ENCODE results near the gene GPHA2. TPM values are rescaled to one million over a fixed set of nuclear protein-coding genes. Genes with fewer than 3 reads are reported as not detected.
A peak's percentile ranks its signal among the peaks of the same experiment; 100 is the strongest.

The GPHA2 gene
- total RNA-seq, 1 donor = not detected

GRCh38 chr11:64951529-64951928 lies 15.8 kb upstream of the GPHA2 start:
- Histone ChIP-seq H3K27me3 (ENCODE audit: insufficient read depth, low read length) (peaks cover 26% of the 10 kb centered on the region), H3K9me3 (ENCODE audit: low read depth, low read length) (no peaks in the 10 kb centered on the region), H2AFZ (ENCODE audit: low read length) (no peak overlapping the region), H3K4me1 (ENCODE audit: insufficient read depth, low read length) (no peaks in the 10 kb centered on the region), H3K36me3 (ENCODE audit: insufficient read depth, low read length) (no peaks in the 10 kb centered on the region), H3K27ac (ENCODE audit: low read depth, low read length) (no peak overlapping the region), H3K4me2 (ENCODE audit: insufficient read depth, low read length) (no peak overlapping the region), H3K79me2 (ENCODE audit: insufficient read depth, low read length) (no peaks in the 10 kb centered on the region), H4K20me1 (ENCODE audit: insufficient read depth, low read length) (no peaks in the 10 kb centered on the region), H3K4me3 (ENCODE audit: insufficient read depth, low read length) (no peak overlapping the region)
- no peak for DNase-seq (ENCODE audit: insufficient read length, low spot score, missing footprints)
- no peak for TF ChIP-seq CTCF (IDR thresholded peaks at IDR 0.05; ENCODE audit: extremely low read depth, low read depth, low read length)

GRCh38 chr11:64947208-64947814 lies 11.6 kb upstream of the GPHA2 start:
- Histone ChIP-seq H3K79me2 (ENCODE audit: insufficient read depth, low read length) (no peaks in the 10 kb centered on the region), H3K4me2 (ENCODE audit: insufficient read depth, low read length) (no peak overlapping the region), H3K9me3 (ENCODE audit: low read depth, low read length) (no peaks in the 10 kb centered on the region), H3K27ac (ENCODE audit: low read depth, low read length) (no peak overlapping the region), H2AFZ (ENCODE audit: low read length) (no peak overlapping the region), H3K4me3 (ENCODE audit: insufficient read depth, low read length) (no peak overlapping the region), H3K4me1 (ENCODE audit: insufficient read depth, low read length) (no peaks in the 10 kb centered on the region), H3K27me3 (ENCODE audit: insufficient read depth, low read length) (peaks cover 18% of the 10 kb centered on the region), H4K20me1 (ENCODE audit: insufficient read depth, low read length) (no peaks in the 10 kb centered on the region), H3K36me3 (ENCODE audit: insufficient read depth, low read length) (no peaks in the 10 kb centered on the region)
- no peak for TF ChIP-seq CTCF (IDR thresholded peaks at IDR 0.05; ENCODE audit: extremely low read depth, low read depth, low read length)
- peak; percentile 49 for DNase-seq (ENCODE audit: insufficient read length, low spot score, missing footprints)

- no peak for TF ChIP-seq CTCF (IDR thresholded peaks at IDR 0.05; ENCODE audit: extremely low read depth, low read depth, low read length)
- no peaks in the 10 kb centered on the region for H4K20me1 ChIP-seq (ENCODE audit: insufficient read depth, low read length)
- no peak for DNase-seq (ENCODE audit: insufficient read length, low spot score, missing footprints)
Observed at GRCh38 chr11:64936539-64936938, 846 bp upstream of the GPHA2 start.

GRCh38 chr11:64934682-64935358 lies 873 bp downstream of the GPHA2 start:
- Histone ChIP-seq H3K9me3 (ENCODE audit: low read depth, low read length) (no peaks in the 10 kb centered on the region), H3K4me2 (ENCODE audit: insufficient read depth, low read length) (no peak overlapping the region), H3K79me2 (ENCODE audit: insufficient read depth, low read length) (no peaks in the 10 kb centered on the region), H3K4me3 (ENCODE audit: insufficient read depth, low read length) (no peak overlapping the region), H2AFZ (ENCODE audit: low read length) (no peak overlapping the region), H4K20me1 (ENCODE audit: insufficient read depth, low read length) (no peaks in the 10 kb centered on the region), H3K36me3 (ENCODE audit: insufficient read depth, low read length) (peaks cover 39% of the 10 kb centered on the region), H3K27ac (ENCODE audit: low read depth, low read length) (no peak overlapping the region), H3K4me1 (ENCODE audit: insufficient read depth, low read length) (no peaks in the 10 kb centered on the region), H3K27me3 (ENCODE audit: insufficient read depth, low read length) (no peaks in the 10 kb centered on the region)
- DNase-seq (ENCODE audit: insufficient read length, low spot score, missing footprints) = peak; percentile 17
- TF ChIP-seq CTCF (IDR thresholded peaks at IDR 0.05; ENCODE audit: extremely low read depth, low read depth, low read length) = no peak

More at GRCh38 chr11:64936539-64936938, 846 bp upstream of the GPHA2 start:
- Histone ChIP-seq H3K4me3 (ENCODE audit: insufficient read depth, low read length) (no peak overlapping the region), H3K27me3 (ENCODE audit: insufficient read depth, low read length) (no peaks in the 10 kb centered on the region), H3K4me1 (ENCODE audit: insufficient read depth, low read length) (no peaks in the 10 kb centered on the region), H3K27ac (ENCODE audit: low read depth, low read length) (no peak overlapping the region), H3K9me3 (ENCODE audit: low read depth, low read length) (no peaks in the 10 kb centered on the region), H3K4me2 (ENCODE audit: insufficient read depth, low read length) (no peak overlapping the region), H3K36me3 (ENCODE audit: insufficient read depth, low read length) (peaks cover 23% of the 10 kb centered on the region), H2AFZ (ENCODE audit: low read length) (no peak overlapping the region), H3K79me2 (ENCODE audit: insufficient read depth, low read length) (no peaks in the 10 kb centered on the region)

Measured in osteoblast (primary cell).